NCI-H187 treated with DMSO at 0.1 percent for 48 hours (cell line): ENCODE data around the gene A2M.

Experiments
- DNase-seq: peaks from one replicate; lab custom pipeline; 2025; lab: John Stamatoyannopoulos, UW

A2M gene

GRCh38 chr12:9122091-9122609, 6.4 kb upstream of the A2M start:
- no peak for DNase-seq

- DNase-seq: no peak
These were observed 4.9 kb upstream of the A2M start for GRCh38 chr12:9120487-9121184.

DNA sequence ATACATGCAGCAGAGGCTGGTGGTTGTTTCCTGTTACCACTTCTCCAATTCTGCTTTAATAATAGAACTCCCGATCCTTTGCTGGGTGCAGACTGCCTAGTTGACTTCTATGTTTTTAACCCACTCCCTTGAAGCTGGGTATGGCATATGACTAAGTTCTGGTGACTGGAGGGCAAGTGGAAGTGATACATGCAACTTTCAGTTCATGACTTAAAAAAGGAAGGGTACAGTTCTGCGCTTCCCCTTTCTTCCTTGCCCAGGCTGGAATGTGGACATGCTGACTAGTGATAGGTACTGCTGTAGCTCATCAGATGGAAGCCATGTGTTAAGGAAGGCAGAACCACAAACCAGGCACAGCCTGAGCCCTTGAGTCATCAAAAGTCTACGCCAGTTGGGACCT, 2.4 kb upstream of the A2M start:
- no peak for DNase-seq

DNA sequence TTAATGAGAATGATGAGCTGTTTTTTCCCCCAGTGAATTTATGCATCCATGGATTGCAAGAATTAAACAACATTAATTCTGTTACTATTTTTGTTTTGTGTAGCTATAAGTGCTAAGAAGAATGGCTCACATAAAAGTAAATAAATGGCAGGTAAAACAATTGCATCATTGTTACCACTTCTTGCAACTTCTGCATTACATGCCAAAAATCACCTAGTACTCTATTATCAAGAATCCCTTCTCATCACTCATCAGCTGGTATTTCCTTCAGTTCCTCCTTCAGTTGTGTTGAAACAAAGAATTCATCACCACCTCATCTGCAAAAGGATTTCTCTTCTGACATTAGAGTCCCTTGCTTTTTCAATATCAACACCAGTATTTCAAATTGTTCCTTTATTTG, 773 bp downstream of the A2M start:
- DNase-seq: no peak

DNA sequence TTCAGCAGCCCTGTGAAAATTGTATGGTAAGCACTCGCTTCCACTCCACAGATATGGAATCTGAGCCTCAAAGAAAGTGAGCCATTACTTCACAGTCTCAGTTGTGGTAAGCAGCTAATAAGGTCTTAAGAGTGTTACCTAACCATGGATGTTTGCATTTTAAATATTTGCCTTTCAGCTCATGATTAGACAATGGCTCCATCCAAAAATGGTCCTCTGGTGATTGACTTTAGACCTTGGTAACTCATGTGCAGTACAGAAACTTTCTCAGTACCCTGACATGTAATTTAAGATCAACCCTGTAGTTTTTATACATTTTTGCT, 1.8 kb downstream of the A2M start:
- no peak for DNase-seq

DNA sequence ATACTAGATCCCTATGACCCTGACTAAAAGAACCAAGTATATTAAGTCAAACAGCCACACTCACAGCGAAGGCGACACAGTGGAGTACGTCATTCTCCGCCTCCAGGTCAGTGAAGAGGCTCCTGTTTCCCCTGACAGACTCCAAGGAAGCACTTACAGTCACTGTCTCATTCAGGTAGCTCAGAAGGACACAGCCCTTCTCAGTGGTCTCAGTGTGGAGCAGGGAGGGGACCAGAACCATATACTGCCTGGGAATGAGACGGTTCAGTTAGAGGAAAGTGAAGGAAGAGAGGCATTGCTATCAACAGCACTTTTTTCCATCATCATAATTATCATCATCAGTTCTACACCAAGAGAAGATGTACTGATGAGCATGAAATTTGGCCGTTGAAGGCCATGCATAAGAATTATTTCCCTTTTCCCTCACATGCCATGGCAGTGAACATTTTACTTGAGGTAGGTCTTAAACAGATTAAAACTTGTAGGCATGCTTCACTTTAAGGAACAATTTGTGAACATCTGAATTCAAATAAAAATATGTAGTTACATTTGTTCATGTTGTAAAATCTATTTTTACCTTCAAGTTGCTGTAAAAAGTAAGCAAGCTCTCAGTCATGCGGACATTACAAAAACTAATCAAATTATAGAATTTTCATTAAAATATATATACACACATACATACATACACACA, 2.3 kb downstream of the A2M start:
- no peak for DNase-seq

DNA sequence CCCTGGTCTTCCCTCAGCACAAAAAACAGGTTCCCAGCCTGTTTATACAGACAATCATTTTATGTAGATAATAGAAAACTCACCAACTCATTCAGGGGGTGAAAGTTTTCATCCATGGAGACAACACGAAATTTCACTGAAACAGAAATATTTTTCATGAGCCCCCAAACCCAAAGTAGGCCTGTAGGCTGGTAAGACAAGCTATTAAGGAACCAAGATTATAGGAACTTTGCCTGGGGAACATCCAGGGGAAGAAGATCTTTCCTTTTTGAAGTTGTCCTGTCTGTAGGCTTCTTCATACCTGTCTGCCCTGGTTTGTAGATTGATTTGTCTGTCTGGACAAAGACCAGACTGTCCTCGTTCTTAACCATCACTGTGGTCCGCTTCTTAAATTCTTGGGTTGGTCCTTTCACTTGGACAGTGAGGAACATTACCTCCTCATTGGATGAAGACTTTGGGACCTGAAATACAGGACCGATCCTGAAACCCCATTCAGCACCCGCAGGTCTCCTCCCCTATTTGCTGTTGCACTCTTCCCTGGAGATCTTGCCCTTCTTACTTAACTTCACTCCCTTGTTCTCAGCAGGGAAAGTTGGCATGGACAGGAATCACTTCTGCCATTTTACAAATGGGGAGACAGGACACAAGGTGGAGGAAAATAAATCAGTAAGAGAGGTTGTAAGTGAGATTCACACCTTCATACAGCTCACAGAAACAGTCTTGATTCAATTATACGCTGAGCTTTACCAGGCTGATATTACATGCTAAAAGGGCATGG, 3.5 kb downstream of the A2M start:
- DNase-seq: no peak

- no peak for DNase-seq
These were observed 4.2 kb downstream of the A2M start for GRCh38 chr12:9111525-9111924.

DNA sequence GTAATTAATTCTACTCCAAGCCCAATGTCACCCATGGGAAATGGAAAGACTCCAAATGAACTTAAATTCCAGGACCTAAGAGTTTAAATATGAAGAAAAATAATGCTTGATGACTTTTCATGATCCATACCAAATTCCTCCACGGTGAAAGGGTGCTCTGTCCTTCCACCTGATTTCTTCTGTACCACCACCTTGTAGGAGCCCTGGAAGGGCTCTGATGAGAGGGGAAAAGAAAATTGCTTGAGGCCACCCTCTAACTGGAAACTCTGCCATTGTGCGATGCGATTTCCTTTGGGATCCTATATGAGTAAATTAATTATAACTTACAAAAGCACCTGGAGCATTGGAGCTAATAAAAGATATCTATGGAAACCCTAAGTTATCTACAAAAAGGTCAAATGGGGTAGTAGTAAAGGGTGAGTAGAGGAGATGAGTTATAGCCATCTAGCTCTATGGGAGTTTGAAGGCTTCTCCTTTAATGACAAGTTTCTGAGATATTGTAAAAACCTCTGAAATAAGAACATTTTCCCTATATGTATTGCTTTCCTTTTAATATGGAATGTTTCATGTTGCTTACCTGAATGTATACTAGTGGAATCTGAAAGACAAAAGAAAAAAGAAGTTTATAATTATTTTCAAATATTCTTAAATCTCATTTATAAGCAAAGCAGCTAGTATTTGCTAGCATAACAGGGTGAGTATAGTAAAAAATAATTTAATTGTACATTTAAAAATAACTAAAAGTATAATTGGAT, 5.8 kb downstream of the A2M start:
- no peak for DNase-seq

DNA sequence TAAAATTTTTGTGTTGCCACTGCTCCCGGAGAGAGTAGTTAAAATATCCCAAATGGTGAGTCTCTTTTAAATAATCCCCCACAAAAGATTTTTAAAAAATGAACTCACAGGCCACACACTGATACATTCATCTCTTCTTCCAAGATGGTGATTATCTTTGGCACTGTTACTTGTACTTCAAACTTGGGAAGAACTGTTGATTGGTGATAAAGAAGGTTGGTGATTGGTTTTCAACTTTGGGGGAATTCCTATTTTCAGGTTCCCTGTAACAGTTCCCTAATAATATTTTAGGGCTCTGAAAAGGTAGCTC, 6.6 kb downstream of the A2M start:
- no peak for DNase-seq

GRCh38 chr12:9108504-9109212, 7.1 kb downstream of the A2M start:
- no peak for DNase-seq

- no peak for DNase-seq
These were observed 8.2 kb downstream of the A2M start for GRCh38 chr12:9107542-9107873.

GRCh38 chr12:9106610-9107541, 8.8 kb downstream of the A2M start:
- DNase-seq: no peak

DNA sequence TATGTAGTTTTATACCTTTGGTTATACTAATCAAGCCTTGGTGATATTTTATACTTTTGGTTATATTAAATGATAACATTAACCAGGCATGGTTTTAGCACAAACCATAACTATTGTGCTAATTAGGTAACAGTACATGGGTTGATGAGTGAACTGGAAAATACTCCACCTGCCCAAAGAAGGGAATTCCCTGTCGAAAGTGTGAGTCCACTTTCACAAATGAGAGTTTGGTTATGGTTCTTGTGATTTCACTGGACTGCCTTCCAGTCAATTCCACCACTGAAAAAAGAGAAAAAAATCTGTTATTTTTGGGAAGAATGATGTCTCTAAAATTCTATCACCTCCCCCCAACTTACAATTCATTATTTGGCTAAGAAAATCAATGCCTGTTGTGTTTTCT, 9.7 kb downstream of the A2M start:
- DNase-seq: no peak

DNA sequence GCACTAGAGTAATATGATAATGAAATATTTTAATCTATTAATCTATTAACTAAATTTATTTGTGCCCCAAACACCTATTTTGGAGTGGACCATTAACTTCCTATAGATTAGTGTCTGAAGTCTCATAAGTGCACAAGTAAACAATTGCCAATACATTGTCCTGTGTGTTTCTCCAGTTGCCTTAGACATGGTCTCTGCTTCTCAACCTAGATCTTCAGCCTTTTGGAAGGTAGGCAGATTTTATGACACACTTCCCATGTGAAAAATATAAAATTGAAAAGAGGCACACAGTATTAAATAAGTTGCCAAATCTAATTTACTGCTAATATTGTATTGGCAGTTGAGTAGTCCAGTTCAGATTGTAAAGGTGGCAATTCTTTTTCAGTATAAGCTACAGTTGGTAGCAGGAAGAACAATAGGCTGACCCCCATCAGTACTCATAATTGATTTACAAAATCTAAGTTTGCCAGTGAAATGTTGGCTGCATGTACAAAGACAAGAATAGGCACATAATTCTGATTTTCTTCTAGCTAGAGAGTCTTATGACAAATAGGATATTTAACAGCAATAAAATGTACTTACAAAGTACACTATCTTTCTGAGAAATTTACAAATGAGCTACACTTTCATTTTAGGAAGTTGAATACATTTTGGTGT, 10.8 kb downstream of the A2M start:
- DNase-seq: no peak

DNA sequence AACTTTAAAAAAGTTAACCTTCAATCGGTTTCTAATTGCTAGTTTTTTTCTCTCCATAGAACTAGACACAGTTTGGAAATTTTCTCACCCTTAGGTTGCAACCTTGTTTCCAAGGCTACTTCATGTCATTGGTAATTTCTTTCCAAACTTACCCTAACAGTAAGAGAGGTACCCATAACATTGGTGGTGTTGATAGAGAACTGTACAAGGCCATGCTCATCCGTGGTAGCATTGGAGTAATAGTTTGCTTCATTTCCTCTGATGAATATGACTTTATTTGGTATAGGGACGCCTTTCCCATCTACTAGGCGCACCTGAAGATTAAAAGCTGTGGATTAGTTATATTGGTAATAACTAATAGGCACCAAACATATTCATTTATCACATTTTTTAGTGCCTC, 11.6 kb downstream of the A2M start:
- no peak for DNase-seq

DNA sequence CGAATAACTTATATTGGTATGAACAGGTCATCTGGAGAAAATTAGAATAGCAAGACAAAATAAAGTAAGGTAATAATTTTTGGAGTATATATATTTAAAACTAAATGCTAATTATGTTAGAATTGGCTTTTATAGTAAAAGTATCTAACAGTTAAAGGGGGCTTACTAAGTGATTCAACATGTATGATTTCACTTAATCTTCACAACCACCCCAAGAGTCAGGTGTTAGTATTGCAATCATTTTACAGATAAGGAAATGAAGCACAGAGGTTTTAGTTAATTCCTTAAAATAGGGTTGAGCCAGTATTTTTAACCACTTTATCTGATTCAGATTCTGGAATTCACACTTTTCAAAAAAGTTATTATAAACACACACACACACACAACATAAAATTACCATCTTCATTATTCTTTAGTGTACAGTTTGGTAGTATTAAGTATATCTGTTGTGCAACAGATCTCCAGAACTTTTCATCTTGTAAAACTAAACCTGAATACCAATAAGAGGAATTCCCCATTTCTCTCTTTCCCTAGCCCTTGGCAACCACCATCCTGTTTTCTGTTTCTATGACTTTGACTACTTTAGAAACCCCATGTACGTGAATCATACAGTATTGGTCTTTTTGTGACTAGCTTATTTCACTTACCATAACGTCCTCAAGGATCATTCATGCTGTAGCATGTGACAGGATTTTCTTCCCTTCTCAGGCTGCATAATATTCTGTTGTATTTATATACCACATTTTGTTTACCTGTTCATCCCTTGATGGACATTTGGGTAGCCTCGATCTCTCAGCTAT, 12.5 kb downstream of the A2M start:
- no peak for DNase-seq

DNA sequence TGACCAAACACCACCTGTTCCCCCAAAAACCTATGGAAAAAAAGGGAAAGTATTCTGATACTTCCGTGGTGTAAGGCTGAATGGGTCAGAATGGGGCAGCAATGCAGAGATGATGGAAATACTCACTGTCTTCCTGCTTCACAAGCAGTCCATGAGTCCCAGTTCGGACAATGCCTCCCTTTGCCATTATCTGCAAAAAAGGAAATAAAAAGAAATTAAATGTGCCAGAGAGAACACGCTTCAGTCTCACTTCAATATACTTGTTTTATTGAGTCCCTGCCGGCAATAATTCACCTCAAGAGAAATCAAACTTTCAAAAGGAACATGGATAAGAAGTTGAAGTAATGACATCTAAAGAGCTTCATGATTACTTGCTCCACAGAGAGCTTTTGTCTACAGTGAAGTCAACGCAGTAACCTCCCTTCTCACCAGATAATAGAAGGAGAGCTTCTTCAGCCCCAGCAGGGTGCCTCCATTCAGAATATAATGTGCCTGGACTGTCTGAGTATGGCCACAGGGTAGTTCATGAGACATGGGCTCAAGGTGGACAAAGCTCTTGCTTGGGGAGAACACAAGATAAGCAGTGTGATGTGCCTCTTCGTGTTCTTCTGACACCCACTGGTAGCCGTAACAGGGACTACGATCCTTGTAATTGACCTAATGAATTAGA, 14.6 kb downstream of the A2M start:
- no peak for DNase-seq
